ENCODE data around the gene ZNF70.
A peak's percentile ranks its signal among the peaks of the same experiment; 100 is the strongest.

Gene ZNF70

GRCh38 chr22:23750714-23751440 is at the start of gene ZNF70:
Gene ZNF70, minus strand, starts transcription at chr22:23751112. Its CDS starts 5,972 bp downstream, at chr22:23745140.
- peak; percentile 38 to 83 for DNase-seq

GRCh38 chr22:23796461-23796860 is 45.5 kb upstream of the ZNF70 start:
- DNase-seq = no peak

GRCh38 chr22:23793326-23793725 is 42.4 kb upstream of the ZNF70 start:
- no peak for DNase-seq

- DNase-seq = no peak
Observed at GRCh38 chr22:23791738-23792645, 41.1 kb upstream of the ZNF70 start.

GRCh38 chr22:23790819-23791737 is 40.2 kb upstream of the ZNF70 start:
- no peak for DNase-seq

- DNase-seq = no peak
Observed at GRCh38 chr22:23789638-23790037, 38.7 kb upstream of the ZNF70 start.

- DNase-seq = no peak
Observed at GRCh38 chr22:23789121-23789520, 38.2 kb upstream of the ZNF70 start.

- DNase-seq = no peak
Observed at GRCh38 chr22:23787910-23788309, 37.0 kb upstream of the ZNF70 start.

GRCh38 chr22:23787600-23787896 is 36.6 kb upstream of the ZNF70 start:
- no peak for DNase-seq

GRCh38 chr22:23786752-23787599 is 36.1 kb upstream of the ZNF70 start, which contains the start of gene SMARCB1:
Gene SMARCB1, plus strand, starts transcription at chr22:23786966. Its CDS starts 204 bp downstream, at chr22:23787170.
- peak; percentile 42 to 78 for DNase-seq

- DNase-seq = no peak
Observed at GRCh38 chr22:23786261-23786710, 35.4 kb upstream of the ZNF70 start.

GRCh38 chr22:23784215-23784732 is 33.4 kb upstream of the ZNF70 start:
- DNase-seq = no peak

GRCh38 chr22:23783265-23784150 is 32.6 kb upstream of the ZNF70 start:
- no peak for DNase-seq

- DNase-seq = no peak
Observed at GRCh38 chr22:23782703-23783102, 31.8 kb upstream of the ZNF70 start.

GRCh38 chr22:23782252-23782651 is 31.3 kb upstream of the ZNF70 start:
- DNase-seq = no peak

GRCh38 chr22:23781511-23782183 is 30.7 kb upstream of the ZNF70 start:
- no peak for DNase-seq

GRCh38 chr22:23781065-23781464 is 30.2 kb upstream of the ZNF70 start:
- no peak for DNase-seq

GRCh38 chr22:23780146-23780748 is 29.3 kb upstream of the ZNF70 start:
- DNase-seq = no peak

GRCh38 chr22:23779731-23780130 is 28.8 kb upstream of the ZNF70 start:
- no peak for DNase-seq

GRCh38 chr22:23779083-23779482 is 28.2 kb upstream of the ZNF70 start:
- no peak for DNase-seq
